Psoas muscle (tissue), 8 donors: Measurements from ENCODE around the gene CLEC2D. TPM values are rescaled to one million over a fixed set of nuclear protein-coding genes. Genes with fewer than 3 reads are reported as not detected.
A peak's percentile ranks its signal among the peaks of the same experiment; 100 is the strongest.
"Not testable (repeated sequence)": the region's sequence is repeated elsewhere in the genome, so short reads cannot be mapped to it uniquely, and the experiment has no call there.

Experiments used
- ATAC-seq, 4 donors: fragments of 200-7000 bp; cut with Tn5 transposase; one replicate each; pipeline ENCODE4 v1.9.1; 2020; ENCODE audit warnings: moderate library complexity in 3 of 4, mild to moderate bottlenecking in 2 of 4
- DNase-seq, 2 donors: peaks; one replicate each; pipeline ENCODE4 v3.0.0-alpha.2; 2020
- H3K27ac ChIP-seq: fragments of 200-600 bp; one replicate; pipeline ENCODE4 v1.8.0; 2022
- H3K27me3 ChIP-seq, 3 donors: fragments of 200-600 bp in 1 of 3; one replicate each; pipeline versions ENCODE4 v1.6.1 to v1.8.0; 2013 to 2022; ENCODE audit warnings: low read length in 2 of 3, mild to moderate bottlenecking in 2 of 3, moderate library complexity in 1 of 3; ENCODE audit not compliant: insufficient read depth in 3 of 3
- H3K36me3 ChIP-seq, 2 donors: fragments of 200-600 bp in 1 of 2; one replicate each; pipeline versions ENCODE4 v1.6.1 to v1.8.0; 2013 to 2022; ENCODE audit warnings: low read depth in 1 of 2, mild to moderate bottlenecking in 1 of 2, moderate library complexity in 1 of 2; ENCODE audit not compliant: insufficient read depth in 1 of 2
- H3K4me1 ChIP-seq: fragments of 200-600 bp; one replicate; pipeline ENCODE4 v1.8.0; 2022
- H3K4me3 ChIP-seq: fragments of 200-600 bp; one replicate; pipeline ENCODE4 v1.8.0; 2022; ENCODE audit warnings: mild to moderate bottlenecking
- H3K9me3 ChIP-seq: fragments of 200-600 bp; one replicate; pipeline ENCODE4 v1.8.0; 2022
- WGBS, 3 donors: extraction: QIAGEN DNeasy Blood & Tissue Kit; methylation state at CpG; one replicate each; pipeline versions ENCODE4 v1.1.6 to v1.1.7; 2013; 5-methylcytosine and 5-hydroxymethylcytosine counted together
- intact Hi-C, 2 donors: fragments of 100-400 bp; cut with DNase I; formaldehyde crosslinking; loops; one replicate each; pipeline versions ENCODE4 v1.11.0 to v1.14.2; 2022
- polyA plus RNA-seq, 3 donors: library from polyadenylated mRNA; stranded (reverse); fragments of 200-250 nt; gene quantifications; one replicate each; pipeline ENCODE4 v1.2.3, GENCODE V29; 2013
- total RNA-seq, 4 donors: library from RNA; stranded (reverse); fragmentation: NEBNext Ultra II Directional in 2 of 4; extraction: Animal tissue kit (Norgen Biotek cat#: 25700) in 2 of 4; gene quantifications; one replicate each; pipeline versions ENCODE4 v1.2.1 to v1.2.4, GENCODE V29; 2021 to 2023
- TF ChIP-seq, protein P1 (sequence below): fragments of 200-600 bp; IDR thresholded peaks from one replicate; pipeline ENCODE4 v1.8.0; 2022; ENCODE audit warnings: antibody characterized with exemption
- donor health status: healthy with polysubstance abuse.
- donor health status: DM: no; HTN: no; CAD: no; lungs with moderate emphysema.
- donor health status: Bipolar disorder and iron deficiency.
- donor health status: healthy.
- donor health status: DM: yes; HTN: yes; CAD: no.
- donor health status: DM: no; HTN: no; CAD: no.
- donor health status: DM: no; HTN: no; CAD: no.
- donor health status: DM: yes; HTN: yes; CAD: no.

CLEC2D gene
- total and polyA plus RNA-seq, 7 donors = 0.42 to 2.5 (median 0.97) TPM

DNA sequence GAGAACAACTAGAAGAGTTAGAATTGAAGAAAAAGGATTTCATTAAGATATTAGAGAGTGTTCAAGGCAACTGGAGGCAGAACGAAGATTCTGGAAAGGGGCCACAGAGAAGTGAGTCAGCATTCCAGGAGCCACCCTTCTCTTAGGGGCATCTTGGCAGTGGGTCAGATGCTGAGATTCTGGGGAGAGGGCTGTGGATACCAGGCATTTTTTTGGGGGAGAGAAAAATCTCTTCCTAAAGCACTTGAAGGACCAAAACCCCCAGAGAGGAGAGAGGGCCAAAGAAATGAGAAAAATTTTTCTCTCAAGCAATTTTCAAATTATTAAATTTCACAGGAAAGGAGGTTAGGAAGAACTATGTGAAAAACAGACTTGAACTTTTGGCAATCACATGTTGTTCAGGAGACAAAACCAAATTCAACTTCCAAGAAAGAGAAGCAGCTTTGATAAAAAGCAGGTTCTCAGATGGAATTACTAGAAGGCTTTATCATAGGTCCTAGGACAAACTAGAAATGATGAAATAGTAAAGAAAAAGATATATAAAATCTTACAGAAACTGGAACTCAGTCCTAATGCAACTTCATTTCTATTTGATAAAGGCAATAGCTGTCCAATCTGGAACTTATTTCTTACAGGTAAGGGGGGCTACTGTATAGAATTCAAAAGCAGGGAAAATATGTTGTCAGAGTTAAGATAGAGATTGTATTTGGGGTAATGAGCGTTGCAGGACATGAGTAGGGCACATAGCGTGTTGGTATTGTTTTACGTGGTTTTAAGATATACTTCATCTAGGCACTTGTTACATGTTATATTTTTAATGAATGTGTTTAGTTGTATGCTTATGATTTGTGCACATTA is 1.1 kb upstream of the CLEC2D start:
- H3K4me1 ChIP-seq = peaks cover 7% of the 10 kb centered on the region
- no peaks in the 10 kb centered on the region for H3K27me3 ChIP-seq
- DNase-seq (no peak), ATAC-seq (no peak)
- intact Hi-C loops = no loop called here
- TF ChIP-seq, protein P1, sequence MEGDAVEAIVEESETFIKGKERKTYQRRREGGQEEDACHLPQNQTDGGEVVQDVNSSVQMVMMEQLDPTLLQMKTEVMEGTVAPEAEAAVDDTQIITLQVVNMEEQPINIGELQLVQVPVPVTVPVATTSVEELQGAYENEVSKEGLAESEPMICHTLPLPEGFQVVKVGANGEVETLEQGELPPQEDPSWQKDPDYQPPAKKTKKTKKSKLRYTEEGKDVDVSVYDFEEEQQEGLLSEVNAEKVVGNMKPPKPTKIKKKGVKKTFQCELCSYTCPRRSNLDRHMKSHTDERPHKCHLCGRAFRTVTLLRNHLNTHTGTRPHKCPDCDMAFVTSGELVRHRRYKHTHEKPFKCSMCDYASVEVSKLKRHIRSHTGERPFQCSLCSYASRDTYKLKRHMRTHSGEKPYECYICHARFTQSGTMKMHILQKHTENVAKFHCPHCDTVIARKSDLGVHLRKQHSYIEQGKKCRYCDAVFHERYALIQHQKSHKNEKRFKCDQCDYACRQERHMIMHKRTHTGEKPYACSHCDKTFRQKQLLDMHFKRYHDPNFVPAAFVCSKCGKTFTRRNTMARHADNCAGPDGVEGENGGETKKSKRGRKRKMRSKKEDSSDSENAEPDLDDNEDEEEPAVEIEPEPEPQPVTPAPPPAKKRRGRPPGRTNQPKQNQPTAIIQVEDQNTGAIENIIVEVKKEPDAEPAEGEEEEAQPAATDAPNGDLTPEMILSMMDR = no peak
- H3K9me3 ChIP-seq = no peaks in the 10 kb centered on the region
- peaks cover 0 to 15% of the 10 kb centered on the region in 2 donors for H3K36me3 ChIP-seq
- no peak overlapping the region for H3K4me3 ChIP-seq
- no peak overlapping the region for H3K27ac ChIP-seq
- 79 to 83% (median 81%) methylated on average over 4 of the region's 4 CpGs for WGBS, 3 donors

DNA sequence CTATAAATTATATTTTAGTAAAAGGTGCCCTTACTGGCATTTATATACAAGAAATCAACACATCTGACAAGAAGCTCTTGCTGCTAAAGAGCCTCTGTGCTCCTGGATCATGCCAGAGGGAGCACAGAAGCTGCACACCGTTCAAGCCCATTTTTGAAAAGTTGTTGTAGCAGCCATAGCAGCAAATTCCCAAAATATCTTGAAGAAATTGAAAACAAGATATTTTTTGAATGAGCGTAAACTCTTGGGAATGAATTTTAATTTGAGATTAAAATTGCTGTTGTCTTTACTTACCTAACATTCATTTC is 540 bp upstream of the CLEC2D start:
- Histone ChIP-seq H3K9me3 (no peaks in the 10 kb centered on the region), H3K4me1 (peaks cover 7% of the 10 kb centered on the region), H3K27ac (no peak overlapping the region), H3K36me3 (peaks cover 0 to 15% of the 10 kb centered on the region in 2 donors), H3K4me3 (no peak overlapping the region), H3K27me3 (no peaks in the 10 kb centered on the region)
- 88 to 95% (median 93%) methylated on average over 2 of the region's 2 CpGs for WGBS, 3 donors
- ATAC-seq = no peak
- no peak for DNase-seq
- TF ChIP-seq, protein P1 = no peak
- intact Hi-C loops = no loop called here

DNA sequence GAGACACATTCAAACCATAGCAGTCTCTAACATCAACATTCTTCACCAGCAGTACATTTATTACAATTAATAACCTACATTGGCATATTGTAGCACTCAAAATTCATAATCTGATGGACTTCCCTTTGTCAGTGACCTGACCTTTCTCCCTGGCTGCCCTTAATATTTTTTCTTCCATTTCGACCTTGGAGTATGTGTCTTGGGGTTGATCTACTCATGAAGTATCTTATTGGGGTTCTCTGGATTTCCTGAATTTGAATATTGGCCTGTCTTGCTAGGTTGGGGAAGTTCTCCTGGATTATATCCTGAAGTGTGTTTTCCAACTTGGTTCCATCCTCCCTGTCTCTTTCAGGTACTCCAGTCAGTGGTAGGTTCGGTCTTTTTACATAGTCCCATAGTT is 2.8 kb downstream of the CLEC2D start:
- H3K27me3 ChIP-seq, intact Hi-C loops, H3K4me3 ChIP-seq, DNase-seq, H3K4me1 ChIP-seq, H3K36me3 ChIP-seq, ATAC-seq, H3K9me3 ChIP-seq, H3K27ac ChIP-seq: not testable (repeated sequence)
- WGBS, 3 donors = 94 to 97% (median 95%) methylated on average over 2 of the region's 2 CpGs

DNA sequence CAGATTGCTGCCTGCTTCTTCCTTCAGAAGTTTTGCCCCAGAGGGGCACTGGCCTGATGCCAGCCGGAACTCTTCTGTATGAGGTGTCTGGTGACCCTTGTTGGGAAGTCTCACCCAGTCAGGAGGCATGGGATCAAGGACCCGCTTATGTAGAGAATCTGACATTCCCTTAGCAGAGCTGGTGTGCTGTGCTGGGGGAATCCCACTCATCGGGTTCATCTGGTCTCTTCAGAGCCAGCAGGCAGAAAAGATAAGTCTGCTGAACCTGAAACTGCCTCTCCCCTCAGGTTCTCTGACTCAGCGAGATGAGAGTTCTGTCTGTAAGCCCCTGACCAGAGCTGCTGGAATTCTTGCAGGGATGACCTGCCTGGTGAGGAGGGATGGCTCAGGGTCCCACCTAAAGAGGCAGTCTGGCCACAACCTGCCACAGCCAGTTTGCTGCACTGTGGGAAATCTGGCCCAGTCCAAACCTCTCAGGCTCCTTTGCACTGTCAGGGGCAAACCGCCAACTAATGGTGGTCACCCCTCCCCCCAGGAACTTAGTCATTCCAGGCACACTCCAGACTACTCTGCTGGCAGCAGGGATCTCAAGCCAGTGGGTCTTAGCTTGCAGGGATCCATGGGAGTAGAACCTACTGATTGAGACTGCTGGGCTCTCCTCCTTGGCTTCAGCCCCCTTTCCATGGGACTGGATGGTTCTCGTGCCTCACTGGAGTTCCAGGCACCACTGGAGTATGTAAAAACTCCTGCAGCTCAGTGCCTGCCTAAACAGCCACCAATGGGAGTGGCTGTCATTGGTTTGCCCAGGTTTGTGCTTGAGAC is 4.1 kb downstream of the CLEC2D start:
- H3K27ac ChIP-seq = no peak overlapping the region
- H3K36me3 ChIP-seq = no peaks in the 10 kb centered on the region
- WGBS, 3 donors = 70 to 79% (median 72%) methylated on average over 6 of the region's 6 CpGs
- no peaks in the 10 kb centered on the region for H3K27me3 ChIP-seq
- H3K4me3 ChIP-seq = no peak overlapping the region
- intact Hi-C loops = no loop called here
- H3K9me3 ChIP-seq = peaks cover 5% of the 10 kb centered on the region
- H3K4me1 ChIP-seq = no peaks in the 10 kb centered on the region
- ATAC-seq (peak in 1 of 4 donors; percentile 35), DNase-seq (peak; percentile 42 to 55)
- TF ChIP-seq, protein P1 = no peak

DNA sequence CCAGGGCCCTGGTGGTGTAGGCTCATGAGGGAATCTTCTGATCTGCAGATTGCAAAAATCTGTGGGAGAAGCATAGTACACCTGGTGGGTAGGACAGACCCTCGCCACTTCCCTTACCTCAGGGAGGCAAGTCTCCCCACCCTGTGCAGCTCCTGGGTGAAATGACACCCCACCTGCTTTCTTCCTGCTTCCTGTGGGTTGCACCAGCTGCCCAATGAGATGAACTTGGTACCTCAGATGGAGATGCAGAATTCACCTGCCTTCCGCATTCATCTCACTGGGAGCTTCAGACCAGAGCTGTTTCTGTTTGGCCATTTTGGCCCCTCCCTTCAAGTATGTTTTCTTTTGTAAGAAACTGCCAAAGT is 4.7 kb downstream of the CLEC2D start:
- DNase-seq (no peak), ATAC-seq (no peak)
- intact Hi-C loops = no loop called here
- Histone ChIP-seq H3K36me3 (no peaks in the 10 kb centered on the region), H3K27me3 (no peaks in the 10 kb centered on the region), H3K27ac (no peak overlapping the region), H3K4me1 (no peaks in the 10 kb centered on the region), H3K4me3 (no peak overlapping the region), H3K9me3 (peaks cover 5% of the 10 kb centered on the region)
- TF ChIP-seq, protein P1 = no peak
- 93 to 98% (median 94%) methylated on average over 2 of the region's 2 CpGs for WGBS, 3 donors

DNA sequence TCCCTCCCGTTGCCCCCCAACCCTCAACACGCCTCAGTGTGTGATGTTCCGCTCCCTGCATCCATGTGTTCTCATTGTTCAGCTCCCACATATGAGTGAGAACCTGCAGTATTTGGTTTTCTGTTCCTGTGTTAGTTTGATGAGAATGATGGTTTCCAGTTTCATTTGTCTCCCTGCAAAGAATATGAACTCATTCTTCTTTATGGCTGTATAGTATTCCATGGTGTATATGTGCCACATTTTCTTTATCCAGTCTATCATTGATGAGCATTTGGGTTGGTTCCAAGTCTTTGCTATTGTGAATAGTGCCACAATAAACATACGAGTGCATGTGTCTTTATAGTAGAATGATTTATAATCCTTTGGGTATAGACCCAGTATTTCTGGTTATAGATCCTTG is 13.0 kb downstream of the CLEC2D start:
- H3K9me3 ChIP-seq, ATAC-seq, DNase-seq, H3K4me3 ChIP-seq, intact Hi-C loops, H3K4me1 ChIP-seq, H3K27me3 ChIP-seq, H3K27ac ChIP-seq: not testable (repeated sequence)
- H3K36me3 ChIP-seq = peaks cover 0 to 13% of the 10 kb centered on the region in 2 donors
- 96 to 98% (median 98%) methylated on average over 4 of the region's 4 CpGs for WGBS, 3 donors

DNA sequence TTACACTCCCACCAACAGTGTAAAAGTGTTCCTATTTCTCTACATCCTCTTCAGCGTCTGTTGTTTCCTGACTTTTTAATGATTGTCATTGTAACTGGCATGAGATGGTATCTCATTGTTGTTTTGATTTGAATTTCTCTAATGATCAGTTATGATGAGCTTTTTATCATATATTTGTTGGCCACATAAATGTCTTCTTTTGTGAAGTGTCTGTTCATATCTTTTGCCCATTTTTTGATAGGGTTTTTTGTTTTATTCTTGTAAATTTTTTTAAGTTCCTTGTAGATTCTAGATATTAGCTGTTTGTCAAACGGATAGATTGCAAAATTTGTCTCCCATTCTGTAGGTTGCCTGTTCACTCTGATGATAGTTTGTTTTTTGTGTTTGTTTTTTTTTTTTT is 13.4 kb downstream of the CLEC2D start:
- H3K36me3 ChIP-seq = peaks cover 0 to 16% of the 10 kb centered on the region in 2 donors
- WGBS, 3 donors = 96 to 99% (median 97%) methylated on average over 2 of the region's 2 CpGs
- ATAC-seq, H3K9me3 ChIP-seq, H3K4me3 ChIP-seq, H3K27me3 ChIP-seq, H3K27ac ChIP-seq, H3K4me1 ChIP-seq, intact Hi-C loops, DNase-seq: not testable (repeated sequence)
